Neutrophil (primary cell): ENCODE measurements around the gene UVRAG.

Experiments
- H3K27ac ChIP-seq: fragments of 200-600 bp; sonication (generic); 2 replicates; pipeline ENCODE4 v1.5.1; 2016; ENCODE audit warnings: mild to moderate bottlenecking, moderate library complexity
- H3K27me3 ChIP-seq: fragments of 200-600 bp; sonication (generic); 2 replicates; pipeline ENCODE4 v1.6.0; 2016; ENCODE audit warnings: mild to moderate bottlenecking
- H3K36me3 ChIP-seq: fragments of 200-600 bp; sonication (generic); 2 replicates; pipeline ENCODE4 v1.5.1; 2017
- H3K4me1 ChIP-seq, 2 experiments: fragments of 200-600 bp in 1 of 2; sonication (generic) in 1 of 2; 1 replicate in 1 of 2; 2 replicates in 1 of 2; pipeline versions ENCODE4 v1.5.1 to v1.6.1; 2013 to 2016; ENCODE audit warnings: low read depth in 1 of 2, low read length in 1 of 2, mild to moderate bottlenecking in 1 of 2, moderate library complexity in 1 of 2; ENCODE audit not compliant: control insufficient read depth in 1 of 2, insufficient read depth in 1 of 2
- H3K4me3 ChIP-seq, 2 experiments: fragments of 200-600 bp in 1 of 2; sonication (generic) in 1 of 2; 1 replicate in 1 of 2; 2 replicates in 1 of 2; pipeline ENCODE4 v1.5.1; 2013 to 2016; ENCODE audit warnings: low read depth in 1 of 2, low read length in 1 of 2, mild to moderate bottlenecking in 1 of 2, moderate library complexity in 1 of 2
- H3K9me3 ChIP-seq: fragments of 200-600 bp; sonication (generic); 2 replicates; pipeline ENCODE4 v1.5.1; 2016
- TF ChIP-seq, protein P1 (sequence below): fragments of 200-600 bp; sonication (generic); IDR thresholded peaks from 2 replicates; pipeline ENCODE4 v1.5.1; 2016; ENCODE audit warnings: antibody characterized with exemption

Gene UVRAG

DNA sequence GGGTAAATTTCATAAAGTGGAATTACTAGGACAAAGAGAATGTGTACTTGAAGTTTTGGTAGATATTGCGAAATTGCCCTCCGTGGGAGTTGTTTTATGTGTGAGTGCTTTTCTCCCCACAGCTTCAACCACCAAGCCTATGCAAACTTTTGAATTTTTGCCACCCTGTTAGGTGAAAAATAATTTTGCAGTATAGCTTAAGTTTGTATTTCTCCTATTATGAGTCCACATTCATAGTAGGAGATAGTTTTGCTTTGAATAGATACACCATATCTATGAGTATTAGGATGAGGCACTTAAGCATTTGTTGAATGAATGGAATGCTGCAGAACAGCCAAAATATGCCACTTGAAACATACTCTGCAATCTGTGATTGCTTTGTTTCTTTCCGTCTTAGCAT, 43.6 kb downstream of the UVRAG start:
- Histone ChIP-seq H3K27me3 (no peaks in the 10 kb centered on the region), H3K9me3 (no peaks in the 10 kb centered on the region), H3K36me3 (peaks cover 12% of the 10 kb centered on the region), H3K27ac (no peak overlapping the region), H3K4me1 (no peaks in the 10 kb centered on the region), H3K4me3 (no peak overlapping the region)
- TF ChIP-seq, protein P1, sequence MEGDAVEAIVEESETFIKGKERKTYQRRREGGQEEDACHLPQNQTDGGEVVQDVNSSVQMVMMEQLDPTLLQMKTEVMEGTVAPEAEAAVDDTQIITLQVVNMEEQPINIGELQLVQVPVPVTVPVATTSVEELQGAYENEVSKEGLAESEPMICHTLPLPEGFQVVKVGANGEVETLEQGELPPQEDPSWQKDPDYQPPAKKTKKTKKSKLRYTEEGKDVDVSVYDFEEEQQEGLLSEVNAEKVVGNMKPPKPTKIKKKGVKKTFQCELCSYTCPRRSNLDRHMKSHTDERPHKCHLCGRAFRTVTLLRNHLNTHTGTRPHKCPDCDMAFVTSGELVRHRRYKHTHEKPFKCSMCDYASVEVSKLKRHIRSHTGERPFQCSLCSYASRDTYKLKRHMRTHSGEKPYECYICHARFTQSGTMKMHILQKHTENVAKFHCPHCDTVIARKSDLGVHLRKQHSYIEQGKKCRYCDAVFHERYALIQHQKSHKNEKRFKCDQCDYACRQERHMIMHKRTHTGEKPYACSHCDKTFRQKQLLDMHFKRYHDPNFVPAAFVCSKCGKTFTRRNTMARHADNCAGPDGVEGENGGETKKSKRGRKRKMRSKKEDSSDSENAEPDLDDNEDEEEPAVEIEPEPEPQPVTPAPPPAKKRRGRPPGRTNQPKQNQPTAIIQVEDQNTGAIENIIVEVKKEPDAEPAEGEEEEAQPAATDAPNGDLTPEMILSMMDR = no peak

DNA sequence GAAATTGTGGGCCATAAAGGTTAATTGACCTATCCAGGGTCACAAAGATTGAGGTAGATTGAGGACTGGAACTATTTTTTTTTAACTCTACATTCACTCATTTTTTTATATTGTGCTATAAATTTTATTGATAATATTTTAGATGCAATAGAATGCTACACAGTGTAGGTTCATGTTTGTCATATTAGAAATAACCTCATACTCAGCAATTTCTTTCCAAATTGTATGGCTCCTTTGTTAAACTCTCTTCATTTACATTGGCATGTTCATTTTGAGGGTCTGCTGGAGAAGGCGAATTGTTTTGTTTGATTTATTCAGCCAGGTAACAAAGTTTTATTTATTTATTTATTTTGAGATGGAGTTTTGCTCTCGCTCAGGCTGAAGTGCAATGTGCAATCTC, 44.6 kb downstream of the UVRAG start:
- H3K27ac ChIP-seq = no peak overlapping the region
- H3K4me1 ChIP-seq = no peaks in the 10 kb centered on the region
- no peaks in the 10 kb centered on the region for H3K9me3 ChIP-seq
- no peak overlapping the region for H3K4me3 ChIP-seq
- peaks cover 8% of the 10 kb centered on the region for H3K36me3 ChIP-seq
- H3K27me3 ChIP-seq = no peaks in the 10 kb centered on the region
- TF ChIP-seq, protein P1 = no peak

DNA sequence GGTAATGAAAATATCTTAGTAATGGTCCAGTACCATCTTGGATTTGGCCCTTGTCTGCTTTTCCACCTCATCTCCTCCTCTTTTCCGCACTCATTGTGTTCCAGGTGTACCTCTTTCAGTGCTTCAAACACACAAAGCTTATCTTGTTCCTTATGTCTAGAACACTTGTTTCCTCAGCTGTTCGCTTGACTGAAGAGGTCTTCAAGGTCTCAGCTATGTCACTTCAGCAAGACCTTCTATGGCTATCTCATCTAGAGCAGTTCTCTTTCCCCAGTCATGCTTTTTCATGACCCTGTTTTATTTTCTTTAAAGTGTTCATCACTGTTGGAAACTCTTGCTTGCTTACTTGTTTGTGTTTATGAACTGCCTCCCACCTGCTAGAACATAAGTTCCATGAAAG, 47.4 kb downstream of the UVRAG start:
- peaks cover 8% of the 10 kb centered on the region for H3K36me3 ChIP-seq
- H3K27ac ChIP-seq = no peak overlapping the region
- H3K27me3 ChIP-seq = no peaks in the 10 kb centered on the region
- no peaks in the 10 kb centered on the region for H3K9me3 ChIP-seq
- TF ChIP-seq, protein P1 = no peak
- no peak overlapping the region for H3K4me3 ChIP-seq
- peaks cover 6 to 7% of the 10 kb centered on the region in 2 experiments for H3K4me1 ChIP-seq

DNA sequence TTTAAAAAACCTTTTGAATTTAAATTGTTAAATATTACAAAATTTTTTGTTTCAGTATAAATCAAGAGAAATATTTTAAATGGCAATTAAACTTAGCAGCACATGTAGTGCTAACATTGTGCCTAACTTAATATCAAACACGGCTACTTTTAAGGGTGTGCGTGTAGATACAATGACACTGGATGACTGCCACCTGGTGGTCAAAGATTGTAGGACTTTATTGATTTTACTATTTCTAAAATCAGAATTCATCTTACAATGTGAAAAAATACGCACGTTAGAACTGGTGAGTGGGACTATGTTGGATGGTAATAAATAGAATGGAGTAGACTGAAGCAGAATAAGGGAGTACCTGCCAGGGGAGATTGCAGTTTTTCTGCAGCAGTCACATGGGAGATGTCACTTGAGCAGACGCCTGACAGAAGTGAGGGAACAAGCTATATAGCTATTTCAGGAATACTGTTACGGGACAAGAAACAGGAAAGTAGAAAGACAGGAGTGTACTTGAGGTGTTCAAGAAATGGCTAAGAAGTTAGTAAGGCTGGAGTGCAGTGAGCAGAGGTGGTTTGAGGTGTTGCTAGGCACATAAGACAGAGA, 52.9 kb downstream of the UVRAG start:
- Histone ChIP-seq H3K27me3 (no peaks in the 10 kb centered on the region), H3K4me1 (peaks cover 12 to 17% of the 10 kb centered on the region in 2 experiments), H3K36me3 (no peaks in the 10 kb centered on the region), H3K4me3 (no peak overlapping the region), H3K9me3 (no peaks in the 10 kb centered on the region), H3K27ac (no peak overlapping the region)
- TF ChIP-seq, protein P1 = peak; percentile 80

DNA sequence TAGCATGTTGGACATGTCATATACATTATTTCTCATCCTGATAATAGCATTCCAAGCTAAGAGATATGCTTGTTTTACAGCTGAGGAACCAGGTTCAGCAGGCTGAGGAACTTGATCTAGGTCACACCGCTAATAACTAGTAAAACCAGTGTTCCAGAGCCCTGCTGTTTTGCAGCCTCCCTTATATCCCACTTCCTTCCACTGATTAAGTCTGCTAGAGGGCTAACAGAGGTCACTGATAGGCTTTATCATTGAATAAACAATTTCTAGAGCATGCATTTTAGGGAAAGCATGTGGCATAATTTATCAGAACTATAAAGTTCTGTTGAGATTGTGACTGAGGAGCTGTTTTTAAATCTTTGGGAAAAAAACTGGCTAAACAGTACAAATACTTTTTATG, 54.0 kb downstream of the UVRAG start:
- Histone ChIP-seq H3K9me3 (no peaks in the 10 kb centered on the region), H3K27ac (no peak overlapping the region)

More for the DNA sequence above, 54.0 kb downstream of the UVRAG start:
- Histone ChIP-seq H3K27me3 (no peaks in the 10 kb centered on the region), H3K36me3 (no peaks in the 10 kb centered on the region), H3K4me3 (no peak overlapping the region), H3K4me1 (peaks cover 23 to 28% of the 10 kb centered on the region in 2 experiments)
- TF ChIP-seq, protein P1 = no peak
